Measurements from ENCODE around the gene HARBI1. TPM values are rescaled to one million over a fixed set of nuclear protein-coding genes. Genes with fewer than 3 reads are reported as not detected.

HARBI1 gene
- total RNA-seq, 3 donors from 2014 or later = 1.6 to 9.1 (median 3.5) TPM

DNA sequence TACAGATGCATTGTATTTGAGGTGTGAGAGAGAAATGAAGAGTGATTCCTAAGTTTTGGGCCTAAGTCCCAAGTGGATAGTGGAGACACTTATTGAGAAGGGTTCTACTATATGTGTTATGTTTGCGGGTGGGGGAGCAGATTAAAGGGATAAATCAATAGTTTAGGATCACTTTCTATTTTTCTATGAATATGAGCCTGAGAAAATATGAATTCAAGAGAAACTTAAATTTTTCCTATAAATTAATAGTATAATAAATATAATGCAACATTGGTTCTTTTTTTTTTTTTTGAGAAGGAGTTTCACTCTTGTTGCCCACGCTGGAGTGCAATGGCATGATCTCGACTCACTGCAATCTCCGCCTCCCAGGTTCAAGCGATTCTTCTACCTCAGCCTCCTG is 54.5 kb downstream of the HARBI1 start:
- Histone ChIP-seq H3K4me3 (no peak overlapping the region), H3K4me1 (peaks cover 0 to 5% of the 10 kb centered on the region in 2 donors)
- intact Hi-C loops (cut with DNase I; ENCODE audit: low total_unique reads) = no loop called here

DNA sequence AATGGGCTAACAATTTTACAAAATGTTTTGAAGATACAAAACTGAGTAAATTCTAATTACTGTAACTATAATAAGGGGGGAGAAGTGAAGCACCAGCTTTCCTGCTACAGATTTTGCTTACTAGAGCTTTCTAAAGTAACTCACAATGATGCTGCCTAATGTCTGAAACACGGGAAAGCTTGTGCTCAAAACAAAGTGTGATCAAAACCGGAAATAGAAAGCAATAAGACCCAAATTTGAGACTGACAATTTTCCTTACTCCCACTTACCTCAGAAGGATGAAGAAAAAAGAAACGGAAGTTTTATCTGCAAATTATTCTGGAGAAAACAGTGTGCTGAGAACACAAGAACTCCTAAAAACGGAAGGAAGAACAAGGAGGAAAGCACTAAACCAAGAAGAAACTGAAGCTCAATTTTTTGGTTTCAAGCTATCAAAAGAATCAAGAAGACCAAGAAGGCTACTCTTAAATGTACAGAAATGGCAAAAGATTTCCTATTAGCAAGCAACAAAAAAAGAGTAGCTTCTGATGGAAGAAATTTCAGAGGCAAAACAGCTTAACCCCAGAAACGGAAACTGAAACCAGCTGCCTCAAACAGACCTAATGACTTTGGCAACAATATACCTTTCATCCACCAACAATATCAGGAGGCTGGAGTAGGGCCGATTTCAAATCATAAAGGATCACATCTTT is 56.6 kb downstream of the HARBI1 start:
- no peak for DNase-seq (ENCODE audit: low spot score in 2 of 2)
- intact Hi-C loops (cut with DNase I; ENCODE audit: low total_unique reads) = no loop called here
- Histone ChIP-seq H3K36me3 (no peaks in the 10 kb centered on the region), H3K9me3 (no peaks in the 10 kb centered on the region), H3K27me3 (no peaks in the 10 kb centered on the region), H3K27ac (peak overlapping the region; percentile 83 to 88), H3K4me3 (peak overlapping the region; percentile 33 to 56 (median 46)), H3K4me1 (peaks cover 0 to 5% of the 10 kb centered on the region in 2 donors)
- TF ChIP-seq CTCF (IDR thresholded peaks at IDR 0.05) (no peak), POLR2A (IDR thresholded peaks at IDR 0.05) (no peak), POLR2AphosphoS5 (IDR thresholded peaks at IDR 0.05) (no peak)

More for the DNA sequence above, 54.5 kb downstream of the HARBI1 start:
- Histone ChIP-seq H3K27ac (peak overlapping the region in 1 of 2 donors; percentile 83), H3K27me3 (no peaks in the 10 kb centered on the region), H3K36me3 (no peaks in the 10 kb centered on the region), H3K9me3 (no peaks in the 10 kb centered on the region)
- TF ChIP-seq POLR2AphosphoS5 (IDR thresholded peaks at IDR 0.05) (no peak), POLR2A (IDR thresholded peaks at IDR 0.05) (no peak), CTCF (IDR thresholded peaks at IDR 0.05) (no peak)
- DNase-seq (ENCODE audit: low spot score in 2 of 2) = no peak

- H3K4me3 ChIP-seq = peak overlapping the region; percentile 33 to 56 (median 46)
- peak overlapping the region; percentile 83 to 88 for H3K27ac ChIP-seq
These were observed 57.2 kb downstream of the HARBI1 start for GRCh38 chr11:46559815-46560214.

DNA sequence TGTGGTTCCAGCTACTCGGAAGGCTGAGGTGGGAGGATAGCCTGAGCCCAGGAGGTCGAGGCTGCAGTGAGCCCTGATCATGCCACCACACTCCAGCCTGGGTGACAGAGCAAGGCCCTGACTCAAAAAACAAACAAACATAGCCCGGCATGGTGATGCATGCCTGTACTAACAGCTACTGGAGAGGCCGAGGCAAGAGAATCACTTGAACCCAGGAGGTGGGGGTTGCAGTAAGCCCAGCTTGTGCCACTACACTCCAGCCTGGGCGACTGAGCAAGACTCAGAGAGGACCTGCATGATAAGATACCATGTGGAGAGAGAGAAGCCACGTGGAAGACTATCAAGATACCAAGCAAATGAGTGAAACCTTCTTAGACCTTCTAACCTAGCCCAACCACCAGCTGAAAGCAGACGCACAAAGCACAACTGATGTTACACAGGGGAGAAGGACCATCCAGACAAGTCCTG is 59.3 kb downstream of the HARBI1 start:
- DNase-seq (ENCODE audit: low spot score in 2 of 2) = no peak
- H3K4me1 ChIP-seq = peaks cover 0 to 19% of the 10 kb centered on the region in 2 donors
- H3K36me3 ChIP-seq = no peaks in the 10 kb centered on the region
- H3K27ac ChIP-seq = peak overlapping the region; percentile 41 to 53
- intact Hi-C loops (cut with DNase I; ENCODE audit: low total_unique reads) = no loop called here
- H3K9me3 ChIP-seq = no peaks in the 10 kb centered on the region
- H3K4me3 ChIP-seq = no peak overlapping the region
- TF ChIP-seq CTCF (IDR thresholded peaks at IDR 0.05) = no peak
- no peak for TF ChIP-seq POLR2AphosphoS5 (IDR thresholded peaks at IDR 0.05)
- no peak for TF ChIP-seq POLR2A (IDR thresholded peaks at IDR 0.05)
- no peaks in the 10 kb centered on the region for H3K27me3 ChIP-seq

More at GRCh38 chr11:46559815-46560214, 57.2 kb downstream of the HARBI1 start:
- Histone ChIP-seq H3K4me1 (peaks cover 0 to 5% of the 10 kb centered on the region in 2 donors), H3K36me3 (no peaks in the 10 kb centered on the region), H3K9me3 (no peaks in the 10 kb centered on the region), H3K27me3 (no peaks in the 10 kb centered on the region)
- no peak for DNase-seq (ENCODE audit: low spot score in 2 of 2)
- intact Hi-C loops (cut with DNase I; ENCODE audit: low total_unique reads) = no loop called here
- TF ChIP-seq CTCF (IDR thresholded peaks at IDR 0.05) (no peak), POLR2A (IDR thresholded peaks at IDR 0.05) (no peak), POLR2AphosphoS5 (IDR thresholded peaks at IDR 0.05) (no peak)

DNA sequence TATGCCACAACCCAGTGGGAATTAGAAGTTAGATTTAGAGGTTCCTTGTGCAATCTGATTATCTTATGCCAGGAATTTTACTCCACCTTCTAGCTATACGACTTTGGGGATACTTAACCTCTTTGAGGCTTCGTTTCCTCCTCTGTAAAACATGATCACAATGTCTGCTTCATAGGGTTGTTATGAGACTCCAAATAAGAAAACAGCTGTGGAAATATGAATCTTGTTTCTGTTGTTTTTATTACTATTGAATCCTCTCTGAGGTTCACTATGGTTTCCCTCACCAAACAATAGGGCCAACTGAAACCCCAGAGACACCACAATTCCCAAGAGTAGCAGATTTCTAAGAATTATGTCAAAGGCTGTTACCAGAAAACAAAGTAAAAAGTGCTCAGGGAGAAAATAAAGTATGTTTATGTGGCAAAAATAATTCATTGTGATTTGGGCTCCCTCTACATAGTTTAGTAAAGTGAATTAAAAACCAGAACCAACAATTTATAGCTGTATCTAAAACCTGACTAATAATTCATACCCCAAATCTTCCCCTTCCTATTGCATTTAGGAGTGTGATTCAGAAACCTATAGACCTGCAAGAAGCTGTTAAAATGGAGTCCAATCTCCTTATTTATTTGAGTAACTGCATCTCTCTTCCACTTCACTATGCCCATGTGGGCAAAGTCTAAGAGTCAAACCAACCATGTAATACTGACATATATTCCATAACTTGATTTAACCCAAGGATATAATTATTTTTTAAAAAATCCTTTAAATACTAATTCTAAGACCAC is 61.6 kb downstream of the HARBI1 start:
- intact Hi-C loops (cut with DNase I; ENCODE audit: low total_unique reads) = no loop called here
- H3K27ac ChIP-seq = peak overlapping the region; percentile 92 to 96

More for the DNA sequence above, 61.6 kb downstream of the HARBI1 start:
- Histone ChIP-seq H3K9me3 (no peaks in the 10 kb centered on the region), H3K27me3 (no peaks in the 10 kb centered on the region), H3K4me1 (peaks cover 0 to 14% of the 10 kb centered on the region in 2 donors), H3K4me3 (no peak overlapping the region), H3K36me3 (no peaks in the 10 kb centered on the region)
- DNase-seq (ENCODE audit: low spot score in 2 of 2) = no peak
- no peak for TF ChIP-seq CTCF (IDR thresholded peaks at IDR 0.05)
- TF ChIP-seq POLR2A (IDR thresholded peaks at IDR 0.05) = no peak
- no peak for TF ChIP-seq POLR2AphosphoS5 (IDR thresholded peaks at IDR 0.05)

Measured in breast epithelium (tissue), 4 donors.